Pancreas (tissue), 10 donors: ENCODE data around the gene DPPA4. TPM values are rescaled to one million over a fixed set of nuclear protein-coding genes. Genes with fewer than 3 reads are reported as not detected.

Source experiments
- ATAC-seq, 4 donors: fragments of 200-7000 bp; cut with Tn5 transposase; one replicate each; pipeline versions ENCODE4 v1.8.0 to v1.9.1; 2020; ENCODE audit warnings: mild to moderate bottlenecking in 4 of 4, moderate library complexity in 4 of 4
- DNase-seq, 6 donors: peaks; one replicate each; pipeline ENCODE4 v3.0.0-alpha.2; 2020
- FAIRE-seq: peaks from 2 replicates; lab custom pipeline; 2012; peaks lifted over from hg19 to GRCh38; lab: Jason Lieb, UNC
- H3K27ac ChIP-seq, 4 donors: fragments of 200-600 bp; sonication (generic); 1 replicate in 3 of 4; 2 replicates in 1 of 4; pipeline versions ENCODE4 v1.5.0 to v1.8.0; 2020
- H3K27me3 ChIP-seq, 4 donors: fragments of 200-600 bp; one replicate each; pipeline ENCODE4 v1.8.0; 2021
- H3K36me3 ChIP-seq, 3 donors: fragments of 200-600 bp; sonication (generic) in 1 of 3; one replicate each; pipeline versions ENCODE4 v1.5.0 to v1.8.0; 2020 to 2021
- H3K4me1 ChIP-seq, 3 donors: fragments of 200-600 bp; one replicate each; pipeline ENCODE4 v1.8.0; 2021
- H3K4me3 ChIP-seq, 4 donors: fragments of 200-600 bp; sonication (generic) in 2 of 4; one replicate each; pipeline versions ENCODE4 v1.5.0 to v1.8.0; 2020 to 2021
- H3K9me3 ChIP-seq, 4 donors: fragments of 200-600 bp; one replicate each; pipeline ENCODE4 v1.8.0; 2021
- CTCF ChIP-seq, 4 donors: fragments of 200-600 bp; sonication (generic) in 3 of 4; IDR thresholded peaks; one replicate each; pipeline versions ENCODE4 v1.5.0 to v1.8.0; 2021; ENCODE audit warnings: antibody characterized with exemption in 4 of 4
- WGBS, 2 donors: extraction: QIAGEN DNeasy Blood & Tissue Kit; methylation state at CpG; one replicate each; pipeline ENCODE4 v1.1.7; 2013; 5-methylcytosine and 5-hydroxymethylcytosine counted together
- intact Hi-C, 3 donors: fragments of 100-400 bp; cut with DNase I; formaldehyde crosslinking; loops; one replicate each; pipeline versions ENCODE4 v1.11.1 to v1.14.2; 2022
- polyA plus RNA-seq, 2 donors: library from polyadenylated mRNA; stranded (reverse); fragments of 200-250 nt; gene quantifications; one replicate each; pipeline ENCODE4 v1.2.3, GENCODE V29; 2013
- total RNA-seq, 6 donors: library from RNA; stranded (reverse); fragmentation: NEBNext Ultra II Directional in 4 of 6; extraction: Animal tissue kit (Norgen Biotek cat#: 25700) in 4 of 6; gene quantifications; one replicate each; pipeline versions ENCODE4 v1.2.1 to v1.2.4, GENCODE V29; 2021 to 2023
- donor health status: healthy with polysubstance abuse.
- donor health status: DM: no; HTN: no; CAD: no; lungs with moderate emphysema.
- donor health status: DM: no; HTN: no; CAD: no.
- donor health status: control.
- donor health status: control.
- donor health status: Bipolar disorder and iron deficiency.
- donor health status: DM: yes; HTN: yes; CAD: no.
- donor health status: DM: no; HTN: no; CAD: no.
- donor health status: DM: no; HTN: no; CAD: no.
- donor health status: DM: yes; HTN: yes; CAD: no.

The DPPA4 gene
- total and polyA plus RNA-seq, 8 donors: 1.5 TPM; not detected in 7

GRCh38 chr3:109351231-109351630 lies 13.9 kb upstream of the DPPA4 start:
- Histone ChIP-seq H3K9me3 (no peaks in the 10 kb centered on the region), H3K36me3 (no peaks in the 10 kb centered on the region), H3K27ac (no peak overlapping the region), H3K4me3 (no peak overlapping the region), H3K27me3 (no peaks in the 10 kb centered on the region), H3K4me1 (no peaks in the 10 kb centered on the region)
- no peak for FAIRE-seq
- intact Hi-C loops: no loop called here
- ATAC-seq: no peak
- TF ChIP-seq CTCF (IDR thresholded peaks at IDR 0.05): no peak
- no peak for DNase-seq

GRCh38 chr3:109346770-109347295 lies 9.5 kb upstream of the DPPA4 start:
- Histone ChIP-seq H3K27ac (no peak overlapping the region), H3K4me3 (no peak overlapping the region), H3K27me3 (no peaks in the 10 kb centered on the region), H3K4me1 (no peaks in the 10 kb centered on the region), H3K9me3 (no peaks in the 10 kb centered on the region), H3K36me3 (no peaks in the 10 kb centered on the region)
- WGBS, 2 donors: 53 to 55% methylated on average over 3 of the region's 3 CpGs
- DNase-seq (no peak), ATAC-seq (no peak), FAIRE-seq (no peak)
- TF ChIP-seq CTCF (IDR thresholded peaks at IDR 0.05): no peak
- intact Hi-C loops: no loop called here

GRCh38 chr3:109346099-109346498 lies 8.8 kb upstream of the DPPA4 start:
- Histone ChIP-seq H3K4me1 (no peaks in the 10 kb centered on the region), H3K9me3 (no peaks in the 10 kb centered on the region), H3K36me3 (no peaks in the 10 kb centered on the region), H3K27me3 (no peaks in the 10 kb centered on the region), H3K27ac (no peak overlapping the region), H3K4me3 (no peak overlapping the region)
- DNase-seq: no peak
- no peak for TF ChIP-seq CTCF (IDR thresholded peaks at IDR 0.05)
- FAIRE-seq: no peak
- 39% methylated on average over 4 of the region's 4 CpGs for WGBS, 2 donors
- ATAC-seq: no peak
- intact Hi-C loops: no loop called here

- intact Hi-C loops: no loop called here
- FAIRE-seq: no peak
Observed at GRCh38 chr3:109339714-109340648, 2.6 kb upstream of the DPPA4 start.

More at GRCh38 chr3:109339714-109340648, 2.6 kb upstream of the DPPA4 start:
- H3K36me3 ChIP-seq: no peaks in the 10 kb centered on the region
- no peak for TF ChIP-seq CTCF (IDR thresholded peaks at IDR 0.05)
- no peak overlapping the region for H3K4me3 ChIP-seq
- ATAC-seq: no peak
- no peaks in the 10 kb centered on the region for H3K4me1 ChIP-seq
- 33 to 37% methylated on average over 5 of the region's 5 CpGs for WGBS, 2 donors
- H3K9me3 ChIP-seq: no peaks in the 10 kb centered on the region
- H3K27me3 ChIP-seq: no peaks in the 10 kb centered on the region
- DNase-seq: no peak
- no peak overlapping the region for H3K27ac ChIP-seq
